Neural cell (in vitro differentiated cells): ENCODE measurements around the gene CNNM1. TPM values are rescaled to one million over a fixed set of nuclear protein-coding genes. Genes with fewer than 3 reads are reported as not detected.

Experiments used
- H2AFZ ChIP-seq: fragments of 200-600, 300-800 bp; sonication (generic), shearing (Covaris generic); 2 replicates; pipeline ENCODE4 v1.6.0; 2014; ENCODE audit warnings: low read depth, mild to moderate bottlenecking, antibody characterized with exemption, low read length, moderate library complexity
- H3F3A ChIP-seq: fragments of 200-600 bp; shearing (Covaris generic); 2 replicates; pipeline ENCODE4 v1.6.1; 2016; ENCODE audit warnings: mild to moderate bottlenecking, moderate library complexity, mixed read lengths, antibody characterized with exemption, low read length; ENCODE audit not compliant: insufficient read depth, poor library complexity, severe bottlenecking
- H3K27ac ChIP-seq: fragments of 200-600, 300-800 bp; sonication (generic), shearing (Covaris generic); 2 replicates; pipeline ENCODE4 v1.5.1; 2014; ENCODE audit warnings: mild to moderate bottlenecking, low read length, moderate library complexity
- H3K27me3 ChIP-seq: fragments of 300-800, 200-600 bp; sonication (generic), shearing (Covaris generic); 2 replicates; pipeline ENCODE4 v1.6.0; 2014; ENCODE audit warnings: mild to moderate bottlenecking, low read depth, low read length, moderate library complexity; ENCODE audit not compliant: insufficient read depth
- H3K36me3 ChIP-seq: fragments of 300-800, 200-600 bp; sonication (generic), shearing (Covaris generic); 2 replicates; pipeline ENCODE4 v1.5.1; 2014; ENCODE audit warnings: mild to moderate bottlenecking, antibody characterized with exemption, low read length, moderate library complexity; ENCODE audit not compliant: insufficient read depth
- H3K4me2 ChIP-seq: fragments of 300-800, 200-600 bp; sonication (generic), shearing (Covaris generic); 2 replicates; pipeline ENCODE4 v1.6.0; 2014; ENCODE audit warnings: mild to moderate bottlenecking, low read length
- H3K4me3 ChIP-seq: fragments of 300-800, 200-600 bp; sonication (generic), shearing (Covaris generic); 2 replicates; pipeline ENCODE4 v1.5.1; 2014; ENCODE audit warnings: mild to moderate bottlenecking, low read length, moderate library complexity
- H3K79me2 ChIP-seq: fragments of 200-600 bp; shearing (Covaris generic); replicated peaks from 2 replicates; pipeline ENCODE4 v1.6.0; 2014; ENCODE audit warnings: mild to moderate bottlenecking, low read length, moderate library complexity; ENCODE audit not compliant: insufficient read depth
- H3K9ac ChIP-seq: fragments of 300-800, 200-600 bp; sonication (generic), shearing (Covaris generic); 2 replicates; pipeline ENCODE4 v1.6.1; 2016; ENCODE audit warnings: mild to moderate bottlenecking, low read length, mixed read lengths
- H3K9me2 ChIP-seq: fragments of 200-600 bp; shearing (Covaris generic); 2 replicates; pipeline ENCODE4 v1.6.1; 2016; ENCODE audit warnings: mild to moderate bottlenecking, low read length, mixed read lengths; ENCODE audit not compliant: insufficient read depth
- H3K9me3 ChIP-seq: fragments of 200-600, 300-800 bp; sonication (generic), shearing (Covaris generic); 2 replicates; pipeline ENCODE4 v1.6.1; 2016; ENCODE audit warnings: mild to moderate bottlenecking, mixed run types, low read length, moderate library complexity, mixed read lengths
- H4K20me1 ChIP-seq: fragments of 200-600 bp; shearing (Covaris generic); 2 replicates; pipeline ENCODE4 v1.6.1; 2016; ENCODE audit warnings: mild to moderate bottlenecking, mixed run types; ENCODE audit not compliant: insufficient read depth
- CTCF ChIP-seq: fragments of 450-650 bp; IDR thresholded peaks from 2 replicates; pipeline ENCODE4 v1.5.1; 2014; ENCODE audit warnings: antibody characterized with exemption, mild to moderate bottlenecking, moderate library complexity; ENCODE audit not compliant: poor library complexity, severe bottlenecking
- EP300 ChIP-seq: fragments of 450-650 bp; conservative IDR thresholded peaks from 2 replicates; pipeline ENCODE4 v1.6.1; 2014; ENCODE audit warnings: antibody characterized with exemption, mild to moderate bottlenecking, moderate library complexity; ENCODE audit not compliant: poor library complexity, severe bottlenecking
- EZH2 ChIP-seq: fragments of 200-600, 300-800 bp; shearing (Covaris generic), sonication (generic); IDR thresholded peaks from 2 replicates; pipeline ENCODE4 v1.6.1; 2014; ENCODE audit warnings: antibody characterized with exemption, low read length, borderline replicate concordance, mild to moderate bottlenecking; ENCODE audit not compliant: insufficient read depth, poor library complexity, severe bottlenecking
- MXI1 ChIP-seq: fragments of 450-650 bp; conservative IDR thresholded peaks from 2 replicates; pipeline ENCODE4 v1.6.1; 2014; ENCODE audit warnings: antibody characterized with exemption, mild to moderate bottlenecking; ENCODE audit not compliant: poor library complexity, severe bottlenecking
- POLR2AphosphoS5 ChIP-seq: IDR thresholded peaks from 2 replicates; pipeline ENCODE4 v1.6.1; 2012
- RAD21 ChIP-seq: fragments of 450-650 bp; conservative IDR thresholded peaks from 2 replicates; pipeline ENCODE4 v1.6.1; 2014; ENCODE audit warnings: antibody characterized with exemption, mild to moderate bottlenecking, moderate library complexity
- REST ChIP-seq: IDR thresholded peaks from 2 replicates; pipeline ENCODE4 v1.6.1; 2012; ENCODE audit warnings: borderline replicate concordance
- SMC3 ChIP-seq: fragments of 450-650 bp; conservative IDR thresholded peaks from 2 replicates; pipeline ENCODE4 v1.6.1; 2014; ENCODE audit warnings: antibody characterized with exemption, mild to moderate bottlenecking, moderate library complexity; ENCODE audit not compliant: poor library complexity
- TAF1 ChIP-seq: IDR thresholded peaks from 2 replicates; pipeline ENCODE4 v1.6.1; 2012; ENCODE audit warnings: low read depth
- polyA plus RNA-seq: library from polyadenylated mRNA; depleted of rRNA; stranded (reverse); fragments of >200 nt; gene quantifications from 2 replicates; pipeline ENCODE4 v1.2.3, GENCODE V29; 2014

CNNM1 gene
- polyA plus RNA-seq, 1 donor from 2014 or later, result 1.5 TPM

- Histone ChIP-seq H3K27ac (no peak overlapping the region), H3K9me3 (no peaks in the 10 kb centered on the region)
Observed at GRCh38 chr10:99387541-99387940, 58.4 kb downstream of the CNNM1 start.

GRCh38 chr10:99389729-99390480, 60.7 kb downstream of the CNNM1 start:
- no peaks in the 10 kb centered on the region for H3K27me3 ChIP-seq
- no peaks in the 10 kb centered on the region for H4K20me1 ChIP-seq
- H3K9me3 ChIP-seq, result no peaks in the 10 kb centered on the region
- no peaks in the 10 kb centered on the region for H3K9me2 ChIP-seq
- no peak overlapping the region for H3K4me2 ChIP-seq
- H3F3A ChIP-seq, result no peaks in the 10 kb centered on the region
- H3K9ac ChIP-seq, result no peak overlapping the region
- H3K4me3 ChIP-seq, result no peak overlapping the region
- no peaks in the 10 kb centered on the region for H3K36me3 ChIP-seq
- no peaks in the 10 kb centered on the region for H3K79me2 ChIP-seq
- H2AFZ ChIP-seq, result no peak overlapping the region
- H3K27ac ChIP-seq, result no peak overlapping the region
- TF ChIP-seq SMC3 (no peak), REST (no peak), EZH2 (no peak), TAF1 (no peak), EP300 (no peak), RAD21 (no peak), MXI1 (no peak)

More at GRCh38 chr10:99387541-99387940, 58.4 kb downstream of the CNNM1 start:
- H4K20me1 ChIP-seq, result no peaks in the 10 kb centered on the region
- H3K9ac ChIP-seq, result no peak overlapping the region
- TF ChIP-seq POLR2AphosphoS5 (no peak), SMC3 (no peak), TAF1 (no peak), EZH2 (no peak), CTCF (no peak), MXI1 (no peak), REST (no peak), RAD21 (no peak), EP300 (no peak)
- H3K9me2 ChIP-seq, result no peaks in the 10 kb centered on the region
- H2AFZ ChIP-seq, result no peak overlapping the region
- no peak overlapping the region for H3K4me3 ChIP-seq
- no peaks in the 10 kb centered on the region for H3F3A ChIP-seq
- no peaks in the 10 kb centered on the region for H3K36me3 ChIP-seq
- H3K79me2 ChIP-seq, result no peaks in the 10 kb centered on the region
- H3K27me3 ChIP-seq, result no peaks in the 10 kb centered on the region
- no peak overlapping the region for H3K4me2 ChIP-seq
